ENCODE results near the gene SRPK1.

Gene SRPK1

DNA sequence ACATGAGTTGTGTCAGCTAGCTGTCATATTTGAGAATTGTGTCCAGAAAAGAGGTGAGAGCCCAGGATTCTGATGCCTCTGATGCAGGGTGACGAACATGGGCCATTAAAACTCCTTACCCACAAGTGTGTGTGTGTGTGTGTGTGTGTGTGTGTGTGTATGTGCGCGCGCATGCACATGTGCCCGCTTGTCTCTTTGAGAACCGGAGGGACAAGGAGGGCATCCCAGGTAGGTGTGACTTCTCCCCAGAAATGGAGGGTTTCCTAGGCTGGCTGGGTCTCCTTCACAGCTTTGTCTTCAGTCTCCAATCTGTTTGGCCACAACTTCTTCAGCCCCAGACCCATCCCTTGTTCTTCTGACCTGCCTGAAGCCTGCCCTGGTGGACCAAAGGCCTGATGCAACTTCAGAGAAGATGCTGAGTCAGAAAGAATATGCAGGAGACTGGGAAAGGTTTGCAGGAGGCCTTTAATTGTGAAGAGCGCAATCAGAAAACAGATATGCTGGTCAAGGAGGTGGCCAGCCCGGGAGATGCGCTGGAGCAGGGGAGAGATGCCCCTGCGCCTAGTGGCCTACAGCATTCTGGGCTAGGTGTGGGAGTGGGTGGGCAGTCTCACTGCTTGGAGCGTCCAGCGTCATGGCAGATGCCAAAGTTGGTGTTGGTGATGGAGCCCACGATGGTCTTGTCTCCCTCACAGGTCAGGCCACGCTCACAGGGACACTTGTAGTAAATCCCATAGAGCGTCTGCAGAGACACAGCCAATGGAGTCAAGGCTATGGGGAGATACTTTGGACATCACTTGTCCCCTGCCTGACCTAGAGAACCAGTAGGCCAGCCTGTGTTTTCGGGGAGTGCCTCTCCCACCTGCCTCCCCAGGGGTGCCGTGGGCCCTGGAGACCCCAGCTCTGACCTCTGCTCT, 126.1 kb downstream of the SRPK1 start:
- no peak overlapping the region for H3K4me3 ChIP-seq (ENCODE audit: low read depth, low read length)
- DNase-seq (ENCODE audit: low read depth): no peak

DNA sequence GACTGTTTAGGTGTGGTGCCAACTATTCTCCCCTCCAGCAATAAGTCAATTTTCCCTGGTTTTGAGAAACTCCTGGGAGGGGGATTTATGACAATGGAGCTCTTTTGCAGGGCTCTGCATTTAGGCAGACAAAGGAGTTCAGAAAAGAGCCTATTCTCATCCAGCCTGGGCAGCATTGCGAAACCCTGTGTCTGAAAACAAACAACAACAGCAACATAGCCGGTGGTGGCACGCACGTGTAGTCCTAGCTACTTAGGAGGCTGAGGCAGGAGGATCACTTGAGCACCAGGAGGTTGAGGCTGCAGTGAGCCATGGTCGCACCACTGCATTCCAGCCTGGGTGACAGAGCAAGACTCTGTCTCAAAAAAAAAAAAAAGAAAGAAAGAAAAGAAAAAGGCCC, 130.2 kb downstream of the SRPK1 start:
- no peak for DNase-seq (ENCODE audit: low read depth)
- no peak overlapping the region for H3K4me3 ChIP-seq (ENCODE audit: low read depth, low read length)

DNA sequence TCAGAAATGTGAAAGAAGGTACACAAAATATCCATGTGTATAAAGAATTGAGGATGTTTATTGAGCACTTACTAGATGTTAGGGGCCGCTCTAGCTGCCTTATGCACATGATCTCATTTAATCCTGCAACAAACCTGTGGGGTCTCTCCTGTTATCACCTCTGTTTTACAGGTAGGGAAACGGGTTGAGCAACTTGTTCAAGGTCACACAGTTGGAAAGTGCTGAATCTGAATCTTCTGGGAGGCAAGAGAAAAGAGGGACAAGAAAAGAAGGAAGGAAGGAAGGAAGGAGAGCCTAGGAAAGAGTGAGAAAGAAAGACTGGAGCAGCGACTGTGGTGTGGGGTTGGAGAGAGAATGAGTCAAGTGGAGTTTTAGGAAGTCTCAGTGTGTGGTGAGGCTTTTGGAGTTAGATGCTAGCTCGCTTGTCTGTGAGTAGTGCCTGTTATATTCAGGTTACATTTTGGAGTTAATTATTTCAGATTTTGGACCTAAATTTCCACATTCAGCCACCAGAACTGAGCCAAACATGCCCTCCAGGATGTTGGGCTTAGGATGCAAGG, 132.4 kb downstream of the SRPK1 start:
- H3K4me3 ChIP-seq (ENCODE audit: low read depth, low read length): no peak overlapping the region
- no peak for DNase-seq (ENCODE audit: low read depth)

DNA sequence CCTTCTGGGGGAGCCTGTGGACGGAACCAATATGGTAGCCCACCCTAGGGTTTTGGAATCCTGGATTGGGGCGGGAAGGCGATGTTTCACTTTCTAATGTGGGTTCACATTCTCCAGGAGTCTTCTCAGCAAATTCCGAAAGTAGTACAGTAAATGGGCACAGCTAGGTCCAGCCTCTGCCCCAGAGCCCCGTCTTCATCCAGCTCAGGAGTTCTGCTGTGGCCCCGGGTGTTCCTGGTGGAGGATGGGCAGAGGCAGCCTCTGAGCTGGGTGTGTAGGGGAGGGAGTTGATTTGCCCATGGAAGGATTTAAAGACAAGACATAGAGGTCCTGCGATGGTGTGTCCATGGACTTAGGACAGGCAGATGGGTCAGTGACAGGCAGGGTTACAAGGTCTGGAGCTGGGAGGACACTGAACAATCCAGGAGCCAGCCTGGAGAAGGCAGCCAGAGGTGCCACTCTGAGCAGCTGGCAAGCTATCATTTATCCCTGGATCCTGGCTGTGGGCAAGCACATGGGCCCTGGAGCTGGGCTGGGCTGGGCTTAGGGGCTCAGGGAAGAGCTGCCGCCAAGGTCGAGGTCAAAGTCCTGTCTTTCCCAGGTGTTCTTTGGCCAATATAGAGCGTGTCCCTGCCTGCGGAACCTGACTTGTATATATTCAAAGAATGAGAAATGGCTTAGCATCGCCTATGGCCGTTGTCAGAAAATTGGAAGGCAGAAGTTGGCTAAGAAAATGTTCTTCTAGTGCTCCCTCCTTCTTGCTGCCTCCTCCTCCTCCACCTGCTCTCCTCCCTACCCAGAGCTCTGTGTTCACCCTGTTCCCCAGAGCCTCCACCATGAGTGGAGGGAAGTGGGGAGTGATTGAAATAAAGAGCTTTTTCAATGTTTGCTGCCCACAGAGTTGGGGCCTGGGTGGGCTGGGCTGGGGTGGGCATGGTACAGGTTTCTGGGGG, 133.4 kb downstream of the SRPK1 start:
- DNase-seq (ENCODE audit: low read depth): no peak
- H3K4me3 ChIP-seq (ENCODE audit: low read depth, low read length): no peak overlapping the region

DNA sequence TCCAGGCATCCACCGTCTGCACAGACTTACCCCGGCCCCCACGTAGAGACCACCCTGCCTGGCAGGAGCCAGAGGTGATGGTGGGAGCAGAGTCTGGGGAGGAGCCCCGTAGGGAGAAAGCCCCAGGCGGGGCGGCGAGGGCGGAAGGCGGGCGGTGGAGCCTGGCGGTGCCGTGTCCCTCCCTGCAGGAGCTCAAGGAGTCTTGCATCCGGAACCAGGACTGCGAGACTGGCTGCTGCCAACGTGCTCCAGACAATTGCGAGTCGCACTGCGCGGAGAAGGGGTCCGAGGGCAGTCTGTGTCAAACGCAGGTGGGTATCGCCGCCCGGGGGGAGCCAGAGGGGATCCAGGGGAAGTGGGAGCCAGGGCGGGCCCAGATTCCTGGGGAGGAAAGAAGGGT, 134.1 kb downstream of the SRPK1 start:
- no peak for DNase-seq (ENCODE audit: low read depth)
- H3K4me3 ChIP-seq (ENCODE audit: low read depth, low read length): no peak overlapping the region

DNA sequence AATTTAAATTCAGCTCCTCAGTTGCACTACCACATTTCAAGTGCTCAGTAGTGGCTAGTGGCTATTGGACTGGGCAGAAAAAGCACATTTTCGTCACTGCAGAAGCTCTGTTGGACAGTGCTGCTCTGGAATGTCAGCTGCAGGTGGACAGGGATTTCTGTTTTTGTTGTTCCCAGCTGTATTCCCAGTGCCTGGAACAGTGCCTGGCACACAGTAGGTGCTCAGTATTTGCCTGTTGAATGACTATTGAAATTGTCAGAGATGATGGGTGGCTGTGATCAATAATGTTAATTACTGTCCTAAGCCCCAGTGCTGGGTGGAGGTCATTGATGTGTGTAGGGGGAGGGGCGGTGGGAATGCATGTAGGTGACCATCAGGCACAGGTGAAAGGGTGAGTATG, 134.6 kb downstream of the SRPK1 start:
- H3K4me3 ChIP-seq (ENCODE audit: low read depth, low read length): no peak overlapping the region
- DNase-seq (ENCODE audit: low read depth): no peak

DNA sequence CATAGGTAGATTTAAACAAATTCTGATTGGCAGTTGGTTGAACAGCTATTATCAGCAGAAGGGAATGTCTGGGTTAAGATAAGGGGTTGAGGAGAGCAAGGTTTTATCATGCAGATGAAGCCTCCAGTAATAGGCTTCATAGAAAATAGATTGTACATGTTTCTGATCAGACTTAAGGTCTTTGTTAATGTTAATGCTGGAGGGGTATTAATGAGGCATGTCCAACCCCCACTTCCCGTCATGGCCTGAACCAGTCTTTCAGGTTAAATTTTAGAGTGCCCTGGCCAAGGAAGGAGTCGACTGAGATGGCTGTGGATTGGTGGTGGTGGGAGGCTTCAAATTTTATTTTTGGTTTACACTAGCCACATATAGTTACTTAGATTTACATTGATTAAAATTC, 136.7 kb downstream of the SRPK1 start:
- no peak overlapping the region for H3K4me3 ChIP-seq (ENCODE audit: low read depth, low read length)

More for the DNA sequence above, 136.7 kb downstream of the SRPK1 start:
- DNase-seq (ENCODE audit: low read depth): no peak

Measured in skeletal muscle cell (primary cell).